Measurements from ENCODE around the gene HSPBP1. TPM values are rescaled to one million over a fixed set of nuclear protein-coding genes. Genes with fewer than 3 reads are reported as not detected.

Gene HSPBP1
- total RNA-seq, 1 donor from 2014 or later: 32.2 TPM

DNA sequence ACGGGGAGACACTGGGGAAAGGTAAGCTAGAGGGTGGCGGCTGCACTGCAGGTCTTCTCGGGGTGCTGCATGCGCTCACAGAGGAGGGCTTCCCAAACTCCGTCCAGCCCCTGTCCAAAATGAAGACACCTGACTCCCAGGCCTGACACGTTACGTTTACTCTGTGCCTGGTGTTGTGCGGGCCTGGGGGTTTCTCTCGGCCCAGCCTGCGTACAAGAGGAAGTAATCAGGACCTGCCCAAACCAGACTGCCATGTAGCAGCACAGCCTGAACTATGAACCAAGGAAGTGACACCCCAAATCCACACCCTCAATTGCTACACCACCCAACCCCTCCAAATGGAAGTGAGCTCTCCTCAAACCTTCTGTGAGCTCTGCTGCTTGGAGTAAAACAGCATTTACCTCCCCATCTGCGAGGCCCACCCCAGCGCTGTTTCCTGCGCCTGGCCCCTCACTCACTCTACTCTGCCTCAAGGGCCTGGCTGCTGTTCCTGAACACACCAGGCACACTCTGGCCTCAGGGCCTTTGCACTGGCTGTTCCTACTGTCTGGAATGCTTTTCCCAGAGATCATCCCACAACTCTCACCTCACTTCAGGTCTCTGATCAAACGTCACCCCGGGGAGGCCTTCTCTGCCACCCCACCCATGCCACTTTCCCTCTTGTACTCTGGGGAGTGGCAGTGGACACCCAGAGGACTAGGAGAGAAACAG is 3.0 kb downstream of the HSPBP1 start:
- no peaks in the 10 kb centered on the region for H3K27me3 Mint-ChIP-seq
- CTCF ChIA-PET: interaction anchor here (1.4 to 1.5 kb wide), 2 partner anchors 17 to 23 kb away, joined by 3 to 5 read pairs; no protein-coding TSS in a partner anchor

DNA sequence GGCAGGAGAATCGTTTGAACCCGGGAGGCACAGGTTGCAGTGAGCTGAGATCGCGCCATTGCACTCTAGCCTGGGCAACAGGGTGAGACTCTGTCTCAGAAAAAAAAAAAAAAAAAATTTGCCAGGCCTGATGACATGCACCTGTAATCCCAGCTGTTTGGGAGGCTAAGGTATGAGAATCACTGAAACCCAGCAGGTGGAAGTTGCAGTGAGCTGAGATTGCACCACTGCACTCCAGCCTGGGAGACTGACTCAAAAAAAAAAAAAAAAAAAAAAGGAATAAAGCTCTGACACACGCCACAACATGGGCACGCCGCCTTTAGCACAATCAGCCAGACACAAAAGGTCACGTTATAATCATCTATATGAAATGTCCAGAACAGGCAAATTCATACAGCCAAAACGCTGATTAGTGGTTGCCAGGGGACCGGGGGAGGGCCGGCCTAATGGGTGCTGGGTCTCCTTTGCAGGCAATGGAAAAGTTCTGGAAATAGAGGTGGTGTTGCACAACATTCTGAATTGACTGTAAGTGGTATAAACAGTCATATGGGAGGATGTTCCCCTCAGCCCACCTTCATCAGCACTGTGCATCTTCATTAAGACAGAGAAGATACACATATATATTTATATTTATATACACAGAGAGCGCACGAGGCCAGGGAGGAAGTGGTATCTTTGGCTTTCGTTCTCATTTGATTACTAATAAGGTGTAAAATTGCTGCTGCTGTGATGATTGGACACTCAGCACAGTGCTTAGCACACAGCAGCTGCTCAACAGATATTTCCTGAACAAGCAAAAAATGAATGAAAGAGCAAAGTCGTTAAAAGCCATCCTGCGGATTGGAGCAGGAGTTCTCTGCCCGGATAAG is 3.8 kb downstream of the HSPBP1 start:
- Mint-ChIP-seq H3K4me1 (peaks cover 61% of the 10 kb centered on the region), H3K4me3 (peak overlapping the region; percentile 68), H3K9me3 (no peaks in the 10 kb centered on the region), H3K27me3 (no peaks in the 10 kb centered on the region), H3K36me3 (ENCODE audit: low read depth) (peaks cover 52% of the 10 kb centered on the region), H3K27ac (peak overlapping the region; percentile 93)
- CTCF ChIA-PET: interaction anchor here (0.6 to 1.5 kb wide), 3 partner anchors 18 to 26 kb away, joined by 3 to 5 read pairs (median 3); no protein-coding TSS in a partner anchor
- ATAC-seq (ENCODE audit: low read depth) (peak; percentile 43), DNase-seq (no peak)
- TF ChIP-seq, protein P1, sequence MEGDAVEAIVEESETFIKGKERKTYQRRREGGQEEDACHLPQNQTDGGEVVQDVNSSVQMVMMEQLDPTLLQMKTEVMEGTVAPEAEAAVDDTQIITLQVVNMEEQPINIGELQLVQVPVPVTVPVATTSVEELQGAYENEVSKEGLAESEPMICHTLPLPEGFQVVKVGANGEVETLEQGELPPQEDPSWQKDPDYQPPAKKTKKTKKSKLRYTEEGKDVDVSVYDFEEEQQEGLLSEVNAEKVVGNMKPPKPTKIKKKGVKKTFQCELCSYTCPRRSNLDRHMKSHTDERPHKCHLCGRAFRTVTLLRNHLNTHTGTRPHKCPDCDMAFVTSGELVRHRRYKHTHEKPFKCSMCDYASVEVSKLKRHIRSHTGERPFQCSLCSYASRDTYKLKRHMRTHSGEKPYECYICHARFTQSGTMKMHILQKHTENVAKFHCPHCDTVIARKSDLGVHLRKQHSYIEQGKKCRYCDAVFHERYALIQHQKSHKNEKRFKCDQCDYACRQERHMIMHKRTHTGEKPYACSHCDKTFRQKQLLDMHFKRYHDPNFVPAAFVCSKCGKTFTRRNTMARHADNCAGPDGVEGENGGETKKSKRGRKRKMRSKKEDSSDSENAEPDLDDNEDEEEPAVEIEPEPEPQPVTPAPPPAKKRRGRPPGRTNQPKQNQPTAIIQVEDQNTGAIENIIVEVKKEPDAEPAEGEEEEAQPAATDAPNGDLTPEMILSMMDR (IDR thresholded peaks at IDR 0.05): no peak
- POLR2A ChIA-PET: interaction anchor here (0.6 to 11.6 kb wide), 8 partner anchors 13 to 323 kb away, joined by 3 to 277 read pairs (median 4); partner anchors contain the start of genes FIZ1, PPP6R1 and UBE2S
- intact Hi-C loops (cut with micrococcal nuclease): loop anchor here (1.0 to 2.0 kb wide), 3 partner anchors 17 to 25 kb away; partner anchors contain the start of gene PPP6R1

More for the DNA sequence above, 3.0 kb downstream of the HSPBP1 start:
- H3K27ac Mint-ChIP-seq: peak overlapping the region; percentile 93
- H3K4me1 Mint-ChIP-seq: peaks cover 69% of the 10 kb centered on the region
- DNase-seq (no peak), ATAC-seq (ENCODE audit: low read depth) (peak; percentile 6)
- TF ChIP-seq, protein P1 (IDR thresholded peaks at IDR 0.05): no peak
- no peaks in the 10 kb centered on the region for H3K9me3 Mint-ChIP-seq
- POLR2A ChIA-PET: interaction anchor here (1.6 to 11.6 kb wide), 3 partner anchors 20 to 323 kb away, joined by 6 to 277 read pairs (median 13); partner anchors contain the start of genes FIZ1, PPP6R1 and UBE2S
- peaks cover 48% of the 10 kb centered on the region for H3K36me3 Mint-ChIP-seq (ENCODE audit: low read depth)
- peak overlapping the region; percentile 68 for H3K4me3 Mint-ChIP-seq
- intact Hi-C loops (cut with micrococcal nuclease): loop anchor here (1.0 to 2.0 kb wide), 3 partner anchors 18 to 24 kb away; partner anchors contain the start of gene PPP6R1

DNA sequence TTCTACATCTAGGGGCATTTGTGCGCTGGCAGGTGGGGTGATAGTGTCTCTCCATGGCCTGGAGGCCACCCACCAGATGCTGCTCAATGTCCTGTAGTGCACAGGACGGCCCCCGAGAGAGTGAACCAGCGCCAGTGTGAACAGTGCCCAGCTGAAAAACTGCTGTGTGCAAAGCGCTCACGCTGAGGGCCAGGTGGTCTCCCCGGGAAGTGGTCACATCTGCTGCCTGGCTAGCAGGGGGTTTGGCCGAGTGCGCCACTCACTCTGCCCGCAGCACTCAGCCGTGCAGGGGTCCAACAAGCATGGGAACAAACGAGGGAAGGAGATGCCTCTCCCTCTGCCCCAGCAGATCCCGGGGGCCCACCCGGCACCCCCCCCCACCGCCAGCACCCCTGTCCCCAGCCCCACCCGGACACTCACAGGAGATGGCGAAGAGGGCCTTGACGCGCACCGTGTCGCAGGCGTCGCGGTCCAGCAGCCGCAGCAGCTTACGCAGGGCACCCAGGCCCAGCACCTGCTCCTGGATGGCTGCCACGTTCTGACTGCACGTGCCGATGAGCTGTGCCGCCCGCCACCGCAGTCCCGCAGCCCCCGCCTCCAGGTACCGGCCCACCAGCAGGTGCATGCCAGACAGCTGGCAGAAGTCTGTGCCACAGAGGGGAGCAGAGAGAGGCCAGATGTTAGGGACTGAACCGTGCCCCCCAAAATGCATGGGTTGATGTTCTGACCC is 5.8 kb downstream of the HSPBP1 start:
- ChIA-PET CTCF (no interaction called here), POLR2A (interaction anchor here (0.5 to 11.6 kb wide), 2 partner anchors 18 to 360 kb away, joined by 5 to 277 read pairs; partner anchors contain the start of gene PPP6R1)
- H3K36me3 Mint-ChIP-seq (ENCODE audit: low read depth): peaks cover 65% of the 10 kb centered on the region
- no peak for ATAC-seq (ENCODE audit: low read depth)
- TF ChIP-seq, protein P1 (IDR thresholded peaks at IDR 0.05): no peak
- H3K4me1 Mint-ChIP-seq: peaks cover 44% of the 10 kb centered on the region
- no peaks in the 10 kb centered on the region for H3K27me3 Mint-ChIP-seq
- H3K4me3 Mint-ChIP-seq: no peak overlapping the region
- H3K27ac Mint-ChIP-seq: no peak overlapping the region
- H3K9me3 Mint-ChIP-seq: no peaks in the 10 kb centered on the region
- intact Hi-C loops (cut with micrococcal nuclease): no loop called here
- no peak for DNase-seq

DNA sequence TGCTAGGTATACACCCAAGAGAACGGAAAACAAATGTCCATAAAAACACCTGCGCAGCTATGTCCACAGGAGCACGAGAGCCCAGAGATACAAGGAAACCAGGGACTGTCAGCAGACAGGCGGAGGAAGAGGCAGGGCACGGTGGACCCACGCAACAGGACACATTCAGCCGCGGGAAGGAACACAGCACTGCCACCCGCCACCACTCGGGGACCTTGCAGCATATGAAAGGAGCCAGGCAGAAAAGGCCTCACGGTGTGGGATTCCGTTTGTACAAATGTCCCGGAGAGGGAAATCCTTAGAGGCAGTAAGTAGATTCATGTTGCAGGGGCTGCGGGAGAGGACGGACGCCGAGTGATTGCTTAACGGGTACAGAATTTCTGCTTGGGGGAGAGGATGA is 7.8 kb downstream of the HSPBP1 start:
- no peaks in the 10 kb centered on the region for H3K27me3 Mint-ChIP-seq
- peaks cover 25% of the 10 kb centered on the region for H3K4me1 Mint-ChIP-seq
- intact Hi-C loops (cut with micrococcal nuclease): no loop called here
- TF ChIP-seq, protein P1 (IDR thresholded peaks at IDR 0.05): no peak
- H3K27ac Mint-ChIP-seq: no peak overlapping the region
- H3K9me3 Mint-ChIP-seq: no peaks in the 10 kb centered on the region
- DNase-seq (no peak), ATAC-seq (ENCODE audit: low read depth) (no peak)
- POLR2A ChIA-PET: no interaction called here
- H3K4me3 Mint-ChIP-seq: no peak overlapping the region
- H3K36me3 Mint-ChIP-seq (ENCODE audit: low read depth): peaks cover 65% of the 10 kb centered on the region
- CTCF ChIA-PET: no interaction called here

Measured in activated B cell treated with CpG ODN at 0.5 μM for 24 hours (primary cell).